Bone marrow (tissue), 2 donors: Measurements from ENCODE around the gene RNF145.
A peak's percentile ranks its signal among the peaks of the same experiment; 100 is the strongest.
"Not testable (repeated sequence)": the region's sequence is repeated elsewhere in the genome, so short reads cannot be mapped to it uniquely, and the experiment has no call there.

ENCODE experiments used
- DNase-seq, 2 donors: peaks; one replicate each; lab custom pipeline; 2025; lab: John Stamatoyannopoulos, UW

RNF145 gene

DNA sequence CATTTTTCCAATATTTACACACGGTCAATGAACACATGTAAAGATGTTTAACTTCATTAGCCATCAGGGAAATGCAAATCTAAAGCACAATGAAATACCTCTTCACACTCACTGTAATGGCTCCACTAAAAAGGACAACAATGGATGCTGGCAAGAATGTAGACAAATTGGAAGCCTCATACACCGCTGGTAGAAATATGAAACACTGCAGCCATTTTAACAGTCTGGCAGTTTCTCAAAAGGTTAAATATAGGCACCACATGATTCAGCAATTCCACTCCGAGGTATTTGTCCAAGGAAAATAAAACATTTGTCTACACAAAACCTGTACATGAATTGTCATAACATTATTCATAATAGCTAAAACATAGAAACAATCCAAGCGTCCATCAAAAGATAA is 20.0 kb downstream of the RNF145 start:
- no peak for DNase-seq

- DNase-seq = no peak
These were observed 21.6 kb downstream of the RNF145 start for GRCh38 chr5:159187719-159188118.

GRCh38 chr5:159186319-159186718 is 23.0 kb downstream of the RNF145 start:
- DNase-seq = no peak

GRCh38 chr5:159185773-159186172 is 23.6 kb downstream of the RNF145 start:
- no peak for DNase-seq

GRCh38 chr5:159184858-159185381 is 24.4 kb downstream of the RNF145 start:
- DNase-seq = peak in 1 of 2 donors; percentile 52

DNA sequence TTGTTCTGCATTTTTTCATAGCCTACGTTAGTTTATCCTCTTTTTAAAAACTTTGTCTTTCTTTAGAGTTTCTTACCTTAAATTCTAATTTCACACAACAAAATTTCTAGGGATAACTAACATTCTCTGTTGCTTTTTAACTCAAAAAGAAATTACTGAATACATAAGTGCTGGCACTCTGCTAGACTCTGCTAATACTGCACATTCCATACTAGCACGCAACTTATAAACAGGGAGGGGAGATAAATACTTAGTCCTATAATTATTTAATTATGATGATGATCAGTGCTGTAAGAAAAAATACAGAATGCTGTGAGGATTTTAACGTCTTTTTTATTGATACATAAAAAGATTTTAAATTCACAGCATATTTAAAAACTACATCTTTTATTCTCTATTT is 25.1 kb downstream of the RNF145 start:
- no peak for DNase-seq

- DNase-seq = no peak
These were observed 26.1 kb downstream of the RNF145 start for GRCh38 chr5:159183247-159183646.

GRCh38 chr5:159182691-159183090 is 26.7 kb downstream of the RNF145 start:
- DNase-seq = no peak

DNA sequence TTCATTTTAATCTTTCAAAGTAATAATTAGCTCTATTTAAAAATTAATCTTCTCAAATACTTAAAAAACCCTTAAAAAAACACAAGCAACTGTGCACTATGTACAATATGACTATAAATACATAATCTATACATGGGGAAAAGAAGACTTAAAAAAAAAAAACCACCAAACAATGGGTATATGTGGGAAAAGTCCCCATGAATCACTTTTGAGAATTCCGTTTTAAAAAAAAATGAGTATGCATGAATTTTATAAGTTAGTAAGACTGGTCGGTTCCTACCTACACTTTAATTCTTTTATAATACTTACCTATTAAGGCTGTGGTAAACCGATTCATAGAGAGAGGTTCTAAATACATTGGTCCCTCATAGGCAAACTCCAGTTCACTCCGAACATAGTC is 27.7 kb downstream of the RNF145 start:
- no peak for DNase-seq

GRCh38 chr5:159181152-159181551 is 28.2 kb downstream of the RNF145 start:
- no peak for DNase-seq

DNA sequence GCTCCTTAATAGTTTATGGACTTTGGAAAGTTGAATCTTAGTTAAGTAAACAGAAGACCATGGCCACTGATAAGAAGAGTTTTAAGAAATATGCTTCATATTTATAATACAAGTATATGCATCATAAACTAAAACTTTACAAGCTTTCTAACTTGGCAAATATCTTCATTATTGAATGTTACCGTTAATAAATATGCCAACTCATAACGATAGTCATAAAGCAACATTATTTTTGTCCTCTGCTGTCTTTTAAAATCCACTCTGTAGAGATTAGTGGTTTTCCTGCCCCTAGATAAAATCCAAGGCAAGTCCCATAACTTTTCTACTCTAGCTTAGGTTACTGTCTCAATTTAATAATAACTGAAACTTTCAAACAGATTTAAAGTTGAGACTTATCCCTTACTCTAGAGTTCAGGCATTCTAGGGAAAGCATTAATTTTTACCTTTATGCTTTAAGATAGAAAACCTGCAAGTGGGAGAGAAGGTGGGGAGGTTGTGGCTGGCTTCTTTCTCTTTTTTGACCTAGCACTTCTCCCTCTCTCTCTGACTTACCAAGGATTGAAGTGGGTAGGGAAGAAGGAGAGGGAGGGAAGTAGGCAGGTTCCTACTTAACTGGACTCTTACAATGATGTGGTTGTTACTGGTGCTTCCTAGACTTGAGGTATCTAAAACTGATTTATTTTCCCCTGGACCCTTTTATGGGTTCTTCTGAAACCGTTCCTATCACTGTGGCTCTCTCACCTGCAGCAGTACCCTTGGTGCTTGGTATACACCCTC is 29.6 kb downstream of the RNF145 start:
- DNase-seq = no peak

DNA sequence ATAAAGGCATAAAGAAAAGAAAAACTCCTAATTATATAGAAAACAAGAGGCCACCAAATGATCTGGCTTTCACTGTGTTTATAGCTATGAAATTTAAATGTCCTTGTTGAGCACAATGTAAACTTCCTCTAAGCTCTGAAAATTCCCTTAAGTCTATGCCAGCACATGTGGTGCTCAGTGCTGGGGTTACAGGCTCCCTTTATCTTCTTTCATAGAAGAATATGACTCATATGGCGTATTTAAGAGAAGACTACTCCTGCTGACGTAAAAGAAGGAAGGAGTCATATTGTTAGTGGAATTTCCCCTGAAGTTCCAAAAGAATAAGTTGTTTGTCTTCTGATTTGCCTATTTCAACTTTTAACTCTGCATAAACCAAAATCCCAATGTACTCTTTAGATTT is 30.4 kb downstream of the RNF145 start:
- DNase-seq = peak in 1 of 2 donors; percentile 77

DNA sequence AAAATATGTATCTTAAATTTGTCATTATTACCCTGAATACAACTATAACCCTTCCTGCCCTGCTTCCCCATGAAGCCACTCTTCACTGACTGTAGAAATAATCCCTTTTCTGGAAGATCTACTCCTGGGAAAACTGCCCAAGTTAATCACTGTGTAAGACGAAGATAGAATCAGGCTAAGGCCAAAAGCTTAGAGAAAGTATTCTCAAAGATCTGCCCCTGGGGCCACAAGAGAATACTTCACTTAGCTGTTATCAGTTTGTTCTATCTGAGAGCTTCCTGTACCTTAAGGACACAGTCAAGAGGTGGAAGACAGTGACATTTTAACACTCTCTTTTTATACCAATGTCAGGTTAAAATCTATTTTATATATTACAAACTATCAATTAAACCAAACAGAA is 33.8 kb downstream of the RNF145 start:
- DNase-seq = no peak

DNA sequence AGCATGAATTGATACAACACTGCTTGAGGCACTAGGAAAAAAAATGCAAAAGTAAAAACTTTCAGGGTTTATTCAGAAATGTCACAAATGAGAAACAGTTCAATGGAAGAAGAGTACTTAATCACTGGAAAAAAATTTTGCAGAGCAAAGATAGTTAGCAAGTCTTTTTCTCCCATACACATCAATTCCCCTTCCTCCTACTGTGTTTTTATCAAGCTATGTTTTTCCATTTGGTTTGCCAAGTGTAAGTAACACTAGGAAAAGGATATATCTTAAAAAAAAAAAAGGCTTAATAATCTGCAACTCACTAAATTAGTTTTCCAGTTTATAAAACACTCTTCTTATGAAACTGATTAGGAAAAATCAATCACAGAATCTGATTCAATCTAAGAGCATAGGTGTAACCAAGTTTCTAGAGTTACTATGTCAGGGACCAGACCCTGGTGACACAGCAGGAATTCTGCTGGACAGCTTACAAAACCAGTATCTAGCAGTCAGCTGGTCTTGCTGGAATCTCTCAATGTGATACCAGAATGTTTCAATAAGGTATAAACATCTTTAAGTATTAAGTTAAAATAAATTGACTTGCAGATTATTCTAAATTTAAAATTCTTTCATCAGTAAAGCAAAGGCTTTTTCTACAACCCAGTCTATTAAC is 34.7 kb downstream of the RNF145 start:
- no peak for DNase-seq

DNA sequence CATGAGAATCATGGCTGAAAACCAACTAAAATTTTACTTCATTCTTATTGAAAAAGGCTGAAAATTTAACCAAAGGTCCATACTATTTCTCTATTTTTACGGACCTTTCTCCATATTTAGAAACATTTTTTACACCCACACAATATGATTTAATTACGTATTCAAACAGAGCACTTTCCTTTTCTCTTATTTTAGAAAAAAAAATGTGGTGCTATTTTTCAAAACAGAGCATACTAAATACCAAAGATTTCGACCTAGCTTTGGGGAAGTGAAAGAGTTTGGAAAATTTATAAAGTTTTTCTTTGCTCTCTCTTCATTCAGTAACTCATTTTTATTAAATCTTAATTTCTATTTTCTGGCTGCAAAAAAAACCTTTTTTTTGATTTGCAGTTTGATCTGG is 38.1 kb downstream of the RNF145 start:
- DNase-seq = no peak

- DNase-seq = no peak
These were observed 39.3 kb downstream of the RNF145 start for GRCh38 chr5:159170021-159170420.

- DNase-seq = no peak
These were observed 42.9 kb downstream of the RNF145 start for GRCh38 chr5:159166416-159166815.

DNA sequence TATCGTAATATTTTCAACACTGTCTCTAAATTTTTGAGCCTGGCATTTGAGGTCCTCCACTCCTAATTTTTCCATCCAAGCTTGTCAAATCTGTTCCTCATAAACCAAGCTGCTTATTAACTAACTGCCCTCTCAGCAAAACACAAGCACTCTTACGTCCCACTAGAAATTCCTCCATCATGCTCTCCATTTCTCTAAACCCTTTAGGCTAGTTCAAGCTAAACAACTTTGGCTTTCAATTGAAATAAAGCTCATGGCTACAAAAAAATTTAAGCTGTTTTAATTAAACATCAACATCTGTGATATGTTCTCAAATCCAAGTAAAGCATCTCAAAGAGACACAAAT is 45.7 kb downstream of the RNF145 start:
- DNase-seq = no peak

GRCh38 chr5:159163027-159163700 is 46.2 kb downstream of the RNF145 start:
- DNase-seq = no peak

GRCh38 chr5:159161361-159162214 is 47.8 kb downstream of the RNF145 start:
- no peak for DNase-seq

- not testable (repeated sequence) for DNase-seq
These were observed 50.7 kb downstream of the RNF145 start for GRCh38 chr5:159158553-159159091.

GRCh38 chr5:159157552-159157951 is 51.8 kb downstream of the RNF145 start:
- no peak for DNase-seq
